Thoracic aorta (tissue), 2 donors: ENCODE data around the gene SCYGR1. TPM values are rescaled to one million over a fixed set of nuclear protein-coding genes. Genes with fewer than 3 reads are reported as not detected.
"Not testable (repeated sequence)": the region's sequence is repeated elsewhere in the genome, so short reads cannot be mapped to it uniquely, and the experiment has no call there.

Source experiments
- ATAC-seq: fragments of 150-250 bp; one replicate; pipeline ENCODE4 v1.8.0; 2017; ENCODE audit warnings: low read depth; ENCODE audit not compliant: insufficient number of reproducible peaks, low FRiP score
- DNase-seq: peaks from one replicate; pipeline ENCODE4 v3.0.0-alpha.2; 2020; ENCODE audit warnings: low spot score
- H3K27ac ChIP-seq, 2 donors: fragments of 200-600 bp; sonication (generic); 1 replicate in 1 of 2; 2 replicates in 1 of 2; pipeline ENCODE4 v1.5.1; 2016; ENCODE audit warnings: mild to moderate bottlenecking in 2 of 2, moderate library complexity in 2 of 2
- H3K27me3 ChIP-seq: fragments of 200-600 bp; sonication (generic); replicated peaks from 2 replicates; pipeline ENCODE4 v1.6.0; 2016; ENCODE audit warnings: mild to moderate bottlenecking; ENCODE audit not compliant: insufficient read depth
- H3K36me3 ChIP-seq: fragments of 200-600 bp; sonication (generic); one replicate; pipeline ENCODE4 v1.5.1; 2016
- H3K4me1 ChIP-seq, 2 donors: fragments of 200-600 bp; sonication (generic); 1 replicate in 1 of 2; 2 replicates in 1 of 2; pipeline versions ENCODE4 v1.5.1 to v1.6.0; 2016; ENCODE audit warnings: low read depth in 2 of 2, mild to moderate bottlenecking in 1 of 2; ENCODE audit not compliant: control insufficient read depth in 1 of 2
- H3K4me3 ChIP-seq: fragments of 200-600 bp; sonication (generic); 2 replicates; pipeline ENCODE4 v1.5.1; 2016; ENCODE audit warnings: mild to moderate bottlenecking
- H3K9me3 ChIP-seq: fragments of 200-600 bp; sonication (generic); 2 replicates; pipeline ENCODE4 v1.5.1; 2016
- CTCF ChIP-seq: fragments of 200-600 bp; sonication (generic); IDR thresholded peaks from one replicate; pipeline ENCODE4 v1.5.1; 2019; ENCODE audit warnings: antibody characterized with exemption
- total RNA-seq, 2 donors: library from RNA; depleted of rRNA; stranded (reverse); fragments of >200 nt; gene quantifications; one replicate each; pipeline versions ENCODE4 v1.1.0 to v1.2.3, GENCODE V29; 2016

Gene SCYGR1
- total RNA-seq, 2 donors from 2014 or later: not detected

- Histone ChIP-seq H3K27ac (peak overlapping the region; percentile 81 to 86), H3K9me3 (no peaks in the 10 kb centered on the region), H3K27me3 (no peaks in the 10 kb centered on the region), H3K4me3 (no peak overlapping the region), H3K4me1 (peaks cover 15 to 41% of the 10 kb centered on the region in 2 donors), H3K36me3 (no peaks in the 10 kb centered on the region)
- no peak for DNase-seq
- ATAC-seq: no peak
- no peak for TF ChIP-seq CTCF
These were observed 21.9 kb downstream of the SCYGR1 start for GRCh38 chr2:227365833-227366232.

GRCh38 chr2:227364585-227365263 lies 23.0 kb downstream of the SCYGR1 start:
- not testable (repeated sequence) for H3K9me3 ChIP-seq, H3K36me3 ChIP-seq, H3K4me3 ChIP-seq, H3K27me3 ChIP-seq, DNase-seq
- peak; percentile 42 for ATAC-seq
- H3K27ac ChIP-seq: peak overlapping the region; percentile 42 to 54
- H3K4me1 ChIP-seq: peaks cover 14 to 34% of the 10 kb centered on the region in 2 donors

- Histone ChIP-seq H3K36me3 (peaks cover 3% of the 10 kb centered on the region), H3K27me3 (no peaks in the 10 kb centered on the region), H3K9me3 (no peaks in the 10 kb centered on the region), H3K4me3 (no peak overlapping the region), H3K4me1 (peaks cover 14 to 34% of the 10 kb centered on the region in 2 donors), H3K27ac (peak overlapping the region in 1 of 2 donors; percentile 19)
- ATAC-seq: no peak
- DNase-seq: no peak
- TF ChIP-seq CTCF: no peak
These were observed 24.0 kb downstream of the SCYGR1 start for GRCh38 chr2:227363756-227364155.

- no peak for TF ChIP-seq CTCF
- Histone ChIP-seq H3K9me3 (no peaks in the 10 kb centered on the region), H3K27me3 (no peaks in the 10 kb centered on the region), H3K36me3 (peaks cover 35% of the 10 kb centered on the region), H3K4me3 (no peak overlapping the region), H3K27ac (no peak overlapping the region), H3K4me1 (peaks cover 9 to 13% of the 10 kb centered on the region in 2 donors)
- ATAC-seq: no peak
- no peak for DNase-seq
These were observed 27.4 kb downstream of the SCYGR1 start for GRCh38 chr2:227360351-227360750.

- H3K4me3 ChIP-seq: no peak overlapping the region
- TF ChIP-seq CTCF: no peak
- H3K4me1 ChIP-seq: no peaks in the 10 kb centered on the region
- H3K27me3 ChIP-seq: no peaks in the 10 kb centered on the region
- peaks cover 15% of the 10 kb centered on the region for H3K36me3 ChIP-seq
- no peaks in the 10 kb centered on the region for H3K9me3 ChIP-seq
- no peak for ATAC-seq
- DNase-seq: no peak
- H3K27ac ChIP-seq: no peak overlapping the region
These were observed 36.1 kb downstream of the SCYGR1 start for GRCh38 chr2:227351639-227352038.
